GM18526 (cell line): ENCODE results near the gene NCMAP.

ENCODE experiments used
- POLR2A ChIP-seq: IDR thresholded peaks from 3 replicates; pipeline ENCODE4 v1.6.1; 2011; ENCODE audit not compliant: insufficient read length; ENCODE audit errors: extremely low read depth

The NCMAP gene, protein sequence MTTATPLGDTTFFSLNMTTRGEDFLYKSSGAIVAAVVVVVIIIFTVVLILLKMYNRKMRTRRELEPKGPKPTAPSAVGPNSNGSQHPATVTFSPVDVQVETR

DNA sequence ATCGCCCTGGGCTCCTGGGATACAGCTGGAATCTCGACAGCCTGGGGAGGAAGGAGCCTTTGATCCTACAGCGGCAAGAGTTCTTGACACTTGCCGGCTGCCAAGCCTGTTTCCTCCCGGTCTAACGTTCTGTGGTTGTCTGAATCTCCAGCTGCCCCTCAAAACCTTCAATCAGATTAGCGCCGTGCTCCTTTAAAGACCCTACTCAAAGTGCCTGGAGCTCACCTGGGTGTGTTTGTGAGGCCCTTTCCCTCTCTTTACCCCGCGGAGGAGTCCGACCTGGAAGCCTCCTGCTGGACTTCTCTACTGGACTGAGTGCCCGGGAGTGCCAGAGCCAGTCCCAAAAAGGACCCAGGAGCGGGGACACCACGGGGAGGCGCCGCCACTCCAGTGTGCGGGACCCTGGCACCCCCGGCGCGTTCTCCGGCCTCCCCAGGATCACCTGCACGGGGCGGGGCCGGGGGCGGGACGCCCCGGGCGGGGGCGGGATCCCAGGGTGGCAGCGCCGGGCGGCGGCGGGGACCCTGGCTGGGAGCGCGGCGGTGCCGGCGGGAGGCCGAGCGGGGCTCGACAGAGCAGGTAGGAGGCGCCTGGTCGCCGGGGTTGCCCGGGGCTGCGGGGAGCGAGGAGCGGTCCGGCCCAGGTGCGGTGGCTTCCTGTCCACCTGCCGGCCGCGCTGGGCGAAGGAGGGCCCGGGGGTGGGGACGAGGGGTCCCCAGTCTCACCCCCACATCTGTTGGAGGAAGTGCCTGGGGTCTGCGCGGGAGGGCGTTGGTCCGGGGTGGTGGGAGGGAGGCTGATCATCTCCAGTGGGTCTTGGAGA lies at the start of gene NCMAP:
TSS of gene NCMAP (plus strand) at position 497 of the 823 bp plus-strand sequence. CDS start 39,344 bp downstream, outside the sequence.
- no peak for TF ChIP-seq POLR2A

DNA sequence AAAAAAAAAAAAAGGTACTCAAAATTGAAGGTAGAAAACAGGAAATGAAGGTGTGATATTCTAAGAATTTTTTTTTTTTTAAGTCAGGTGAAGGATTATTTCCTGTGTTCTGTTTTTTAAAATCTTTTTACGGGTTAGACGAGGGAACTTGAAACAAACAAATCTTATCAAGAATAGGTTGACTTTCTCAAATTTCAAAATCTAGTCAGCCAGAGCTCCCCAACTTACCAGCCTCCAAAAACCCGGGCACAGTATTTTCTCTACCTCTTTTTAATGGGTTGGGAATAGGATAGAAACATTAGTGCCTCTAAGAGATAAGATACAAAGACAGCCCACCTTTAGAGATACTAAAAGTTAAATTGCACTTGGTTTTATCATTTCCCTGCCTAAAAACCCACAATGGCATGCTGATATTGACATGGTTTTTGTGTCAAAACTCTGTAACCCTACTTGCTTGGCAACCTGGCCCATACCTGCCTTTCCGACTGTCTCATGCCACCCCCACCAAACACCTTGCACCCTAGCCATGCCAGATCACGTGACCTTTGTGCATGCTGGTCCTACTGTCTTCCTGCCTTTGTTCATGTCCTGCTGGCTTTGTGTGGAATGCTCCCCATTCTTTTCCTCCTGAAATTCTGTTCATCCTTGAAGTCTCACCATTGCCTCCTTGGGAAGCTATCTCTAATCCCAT lies 49.1 kb upstream of the NCMAP start:
- TF ChIP-seq POLR2A = no peak

- no peak for TF ChIP-seq POLR2A
Measured at GRCh38 chr1:24507405-24507804, 48.5 kb upstream of the NCMAP start.

GRCh38 chr1:24508911-24509310 lies 47.0 kb upstream of the NCMAP start:
- no peak for TF ChIP-seq POLR2A

DNA sequence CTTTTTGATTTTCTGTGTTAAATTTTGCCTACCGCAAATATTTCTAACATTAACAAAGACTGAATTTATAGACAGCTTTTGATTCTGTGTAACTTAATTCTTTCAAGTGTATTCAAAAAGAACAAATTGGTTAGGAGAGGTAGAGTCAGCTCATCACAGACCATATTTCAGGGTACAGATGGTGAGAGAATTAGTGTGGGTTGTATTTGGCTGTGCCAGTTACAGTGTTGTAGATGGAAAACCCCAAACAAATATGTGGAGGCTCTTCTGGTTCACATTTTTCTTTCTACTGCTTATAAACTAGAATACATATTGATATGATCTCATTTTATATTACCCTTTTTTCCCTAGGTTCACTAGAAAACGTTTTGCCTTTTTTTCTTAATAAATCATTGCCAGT lies 42.2 kb upstream of the NCMAP start:
- TF ChIP-seq POLR2A = no peak

DNA sequence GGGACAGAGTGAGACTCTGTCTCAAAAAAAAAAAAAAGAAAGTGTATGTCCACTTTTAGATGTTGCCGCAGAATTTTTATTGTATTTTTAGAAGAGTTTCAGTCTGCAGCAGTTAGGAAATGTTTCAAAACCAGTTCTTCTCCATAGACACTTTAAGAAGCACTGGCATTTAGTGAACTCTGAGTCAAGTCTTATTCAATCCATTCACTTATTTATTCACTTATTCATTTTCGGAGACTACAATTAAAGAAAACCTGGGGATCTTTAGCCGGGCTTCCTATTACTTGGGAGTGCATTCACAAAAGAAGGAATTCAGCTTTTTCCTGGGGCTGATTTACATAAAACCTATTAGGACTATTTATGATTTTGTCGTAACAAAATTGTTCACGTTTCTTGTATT lies 40.9 kb upstream of the NCMAP start:
- TF ChIP-seq POLR2A = no peak

DNA sequence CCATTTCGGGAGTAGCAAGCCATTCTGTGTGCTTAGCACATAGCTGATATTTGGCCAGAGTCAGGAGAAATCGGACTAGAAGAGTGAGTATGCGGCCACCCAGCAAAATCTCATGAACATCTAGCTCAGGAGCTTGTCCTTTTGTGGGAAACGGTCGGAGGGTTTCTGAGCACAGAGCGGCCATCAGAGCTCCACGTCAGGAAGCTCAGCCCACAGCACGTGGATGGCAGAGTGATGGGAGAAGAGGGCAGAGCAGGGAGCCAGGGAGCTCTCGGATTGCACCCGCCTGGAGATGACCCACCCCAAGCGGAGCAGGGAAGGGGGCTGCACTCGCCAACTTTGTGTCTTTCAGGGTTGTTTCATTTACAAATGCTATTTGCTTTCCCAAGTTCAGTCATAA lies 39.4 kb upstream of the NCMAP start:
- no peak for TF ChIP-seq POLR2A

- TF ChIP-seq POLR2A = no peak
Measured at GRCh38 chr1:24517898-24518297, 38.0 kb upstream of the NCMAP start.

DNA sequence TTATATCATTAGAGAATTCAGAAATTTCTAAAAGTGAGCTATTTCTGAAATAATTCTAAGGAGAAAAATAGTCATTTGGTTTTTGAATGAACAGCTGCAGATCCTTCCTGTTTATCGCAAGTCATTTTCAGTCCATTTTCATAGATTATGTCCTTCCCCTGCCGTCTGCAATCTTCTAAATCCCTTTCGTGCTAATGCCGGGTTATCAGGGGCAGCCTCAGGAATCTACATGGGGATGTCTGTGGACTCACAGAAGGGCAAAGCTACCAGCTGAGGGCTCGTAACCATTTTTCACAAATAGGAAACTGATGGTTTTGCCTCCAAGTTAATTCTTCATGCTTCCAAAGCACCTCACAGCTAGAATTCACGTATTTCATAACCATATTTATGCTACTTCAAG lies 30.3 kb upstream of the NCMAP start:
- TF ChIP-seq POLR2A = no peak

- no peak for TF ChIP-seq POLR2A
Measured at GRCh38 chr1:24526045-24526444, 29.8 kb upstream of the NCMAP start.

DNA sequence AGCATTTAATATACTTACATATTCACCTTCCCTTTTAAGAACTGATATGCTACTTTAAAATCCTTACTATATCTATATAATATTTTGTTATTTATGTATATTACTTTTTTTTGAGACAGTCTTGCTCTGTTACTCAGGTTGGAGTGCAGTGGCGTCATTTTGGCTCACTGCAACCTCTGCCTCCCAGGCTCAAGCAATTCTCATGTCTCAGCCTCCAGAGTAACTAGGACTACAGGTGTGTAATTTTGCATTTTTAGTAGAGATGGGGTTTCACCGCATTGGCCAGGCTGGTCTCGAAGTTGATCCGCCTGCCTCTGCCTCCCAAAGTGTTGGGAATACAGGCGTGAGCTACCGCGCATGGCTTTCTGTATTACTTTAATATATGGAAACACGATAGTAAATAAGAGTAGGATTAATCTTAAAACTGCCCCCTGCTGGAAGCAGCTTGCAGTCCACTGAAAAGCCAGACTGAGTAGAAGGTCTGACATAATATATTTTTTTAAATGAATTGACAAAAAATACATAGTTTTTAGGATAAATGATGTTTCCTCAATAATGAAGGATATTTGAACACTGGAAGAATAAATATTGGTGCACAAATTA lies 28.8 kb upstream of the NCMAP start:
- no peak for TF ChIP-seq POLR2A

DNA sequence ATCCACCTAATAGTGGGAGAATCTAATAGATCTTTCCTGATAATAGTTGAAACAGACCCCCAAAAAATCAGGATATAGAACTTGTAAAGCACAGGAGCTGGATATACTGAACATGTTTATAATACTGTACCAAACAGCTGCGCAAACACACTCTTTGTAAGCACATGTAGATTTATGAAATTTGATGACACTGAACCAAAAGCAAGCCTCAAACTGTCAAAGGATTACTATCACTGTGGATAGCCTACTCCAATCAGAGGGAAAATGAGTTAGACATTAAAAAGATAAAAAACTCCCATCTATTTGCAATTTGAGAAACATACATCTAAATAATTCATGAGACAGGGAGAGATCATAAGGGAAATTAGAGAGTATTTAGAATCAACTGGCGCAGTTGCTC lies 27.1 kb upstream of the NCMAP start:
- no peak for TF ChIP-seq POLR2A

GRCh38 chr1:24535021-24535424 lies 20.9 kb upstream of the NCMAP start:
- TF ChIP-seq POLR2A = no peak

- TF ChIP-seq POLR2A = no peak
Measured at GRCh38 chr1:24535778-24536177, 20.1 kb upstream of the NCMAP start.

GRCh38 chr1:24536391-24536840 lies 19.5 kb upstream of the NCMAP start:
- TF ChIP-seq POLR2A = no peak
